Transverse colon (tissue), 4 donors: ENCODE measurements around the gene SRGAP2.
"Not testable (repeated sequence)": the region's sequence is repeated elsewhere in the genome, so short reads cannot be mapped to it uniquely, and the experiment has no call there.

Experiments used
- POLR2A ChIP-seq: fragments of 450-650 bp; IDR thresholded peaks from one replicate; pipeline ENCODE4 v1.6.1; 2016; ENCODE audit warnings: antibody characterized with exemption, mild to moderate bottlenecking, moderate library complexity
- POLR2AphosphoS5 ChIP-seq, 3 donors: sonication (generic); formaldehyde crosslinking; IDR thresholded peaks; one replicate each; pipeline ENCODE4 v1.6.1; 2016; ENCODE audit warnings: antibody characterized with exemption in 3 of 3
- TF ChIP-seq, protein P1 (sequence below), 5 experiments: fragments of 200-600 bp in 3 of 5; fragments of 450-650 bp in 2 of 5; sonication (generic) in 3 of 5; IDR thresholded peaks; 1 replicate in 2 of 5; 2 replicates in 3 of 5; pipeline ENCODE4 v1.5.1; 2016 to 2017; ENCODE audit warnings: antibody characterized with exemption in 5 of 5, inconsistent platforms in 3 of 5, mild to moderate bottlenecking in 2 of 5, moderate library complexity in 1 of 5

DNA sequence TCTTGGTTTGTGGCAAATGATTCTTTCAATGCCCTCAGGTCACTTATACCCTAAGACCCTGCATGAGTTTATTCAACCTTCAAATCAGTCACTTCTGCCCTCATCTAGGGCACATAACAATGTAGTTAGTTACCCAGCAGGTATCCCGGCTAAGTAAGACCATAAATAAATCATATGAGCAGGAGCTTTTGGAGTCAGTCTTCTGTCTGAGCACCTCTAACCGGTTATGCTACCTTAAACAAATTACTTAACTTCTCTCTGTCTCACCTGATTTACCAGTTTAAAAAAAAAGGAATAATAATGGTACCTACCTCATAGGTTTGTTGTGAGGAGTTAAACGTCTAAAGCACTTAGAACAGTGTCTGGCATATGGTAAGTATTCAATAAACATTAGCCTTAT lies 17.6 kb upstream of the SRGAP2 start:
- TF ChIP-seq, protein P1, sequence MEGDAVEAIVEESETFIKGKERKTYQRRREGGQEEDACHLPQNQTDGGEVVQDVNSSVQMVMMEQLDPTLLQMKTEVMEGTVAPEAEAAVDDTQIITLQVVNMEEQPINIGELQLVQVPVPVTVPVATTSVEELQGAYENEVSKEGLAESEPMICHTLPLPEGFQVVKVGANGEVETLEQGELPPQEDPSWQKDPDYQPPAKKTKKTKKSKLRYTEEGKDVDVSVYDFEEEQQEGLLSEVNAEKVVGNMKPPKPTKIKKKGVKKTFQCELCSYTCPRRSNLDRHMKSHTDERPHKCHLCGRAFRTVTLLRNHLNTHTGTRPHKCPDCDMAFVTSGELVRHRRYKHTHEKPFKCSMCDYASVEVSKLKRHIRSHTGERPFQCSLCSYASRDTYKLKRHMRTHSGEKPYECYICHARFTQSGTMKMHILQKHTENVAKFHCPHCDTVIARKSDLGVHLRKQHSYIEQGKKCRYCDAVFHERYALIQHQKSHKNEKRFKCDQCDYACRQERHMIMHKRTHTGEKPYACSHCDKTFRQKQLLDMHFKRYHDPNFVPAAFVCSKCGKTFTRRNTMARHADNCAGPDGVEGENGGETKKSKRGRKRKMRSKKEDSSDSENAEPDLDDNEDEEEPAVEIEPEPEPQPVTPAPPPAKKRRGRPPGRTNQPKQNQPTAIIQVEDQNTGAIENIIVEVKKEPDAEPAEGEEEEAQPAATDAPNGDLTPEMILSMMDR (IDR thresholded peaks at IDR 0.05): not testable (repeated sequence)
- TF ChIP-seq POLR2AphosphoS5 (IDR thresholded peaks at IDR 0.05); POLR2A: not testable (repeated sequence)
